GM23338 (cell line): ENCODE measurements around the gene STX8. TPM values are rescaled to one million over a fixed set of nuclear protein-coding genes. Genes with fewer than 3 reads are reported as not detected.

Experiments used
- ATAC-seq: fragments of 200-7000 bp; cut with Tn5 transposase; 3 replicates; pipeline ENCODE4 v1.9.1; 2020
- DNase-seq: peaks from one replicate; pipeline ENCODE4 v3.0.0-alpha.2; 2015; ENCODE audit warnings: low spot score
- H2AFZ ChIP-seq: fragments of 200-600 bp; sonication (generic); 2 replicates; pipeline ENCODE4 v1.8.0; 2016; ENCODE audit warnings: antibody characterized with exemption, mild to moderate bottlenecking, moderate library complexity
- H3F3A ChIP-seq: fragments of 200-600 bp; sonication (generic); replicated peaks from 2 replicates; pipeline ENCODE4 v1.8.0; 2017; ENCODE audit warnings: antibody characterized with exemption, mixed run types, low read depth
- H3K27ac ChIP-seq: fragments of 200-600 bp; sonication (generic); 2 replicates; pipeline ENCODE4 v1.6.1; 2016; ENCODE audit warnings: low read depth
- H3K27me3 ChIP-seq: fragments of 200-600 bp; sonication (generic); 2 replicates; pipeline ENCODE4 v1.8.0; 2016; ENCODE audit warnings: mild to moderate bottlenecking, mixed run types, moderate library complexity; ENCODE audit not compliant: insufficient read depth
- H3K36me3 ChIP-seq: fragments of 200-600 bp; sonication (generic); 2 replicates; pipeline ENCODE4 v1.8.0; 2016; ENCODE audit warnings: mild to moderate bottlenecking; ENCODE audit not compliant: insufficient read depth
- H3K4me1 ChIP-seq: fragments of 200-600 bp; sonication (generic); 2 replicates; pipeline ENCODE4 v1.8.0; 2016; ENCODE audit warnings: mild to moderate bottlenecking, moderate library complexity; ENCODE audit not compliant: insufficient read depth
- H3K4me2 ChIP-seq: fragments of 200-600 bp; sonication (generic); 2 replicates; pipeline ENCODE4 v1.7.1; 2017; ENCODE audit warnings: mixed run types
- H3K4me3 ChIP-seq: fragments of 200-600 bp; sonication (generic); 2 replicates; pipeline ENCODE4 v1.6.1; 2016; ENCODE audit warnings: mixed run types
- H3K79me2 ChIP-seq: fragments of 200-600 bp; sonication (generic); replicated peaks from 2 replicates; pipeline ENCODE4 v1.8.0; 2017; ENCODE audit warnings: mild to moderate bottlenecking; ENCODE audit not compliant: insufficient read depth
- H3K9me2 ChIP-seq: fragments of 200-600 bp; sonication (generic); 2 replicates; pipeline ENCODE4 v1.8.0; 2017; ENCODE audit not compliant: insufficient read depth
- H4K20me1 ChIP-seq: fragments of 200-600 bp; sonication (generic); replicated peaks from 2 replicates; pipeline ENCODE4 v1.8.0; 2017; ENCODE audit warnings: mild to moderate bottlenecking; ENCODE audit not compliant: insufficient read depth
- H3K27ac Mint-ChIP-seq: 2 replicates; pipeline ENCODE4 v1.8.0; 2020; ENCODE audit warnings: inconsistent platforms, mild to moderate bottlenecking, moderate library complexity, mixed read lengths
- H3K27me3 Mint-ChIP-seq: 3 replicates; pipeline ENCODE4 v1.8.0; 2022; ENCODE audit warnings: low read depth, mild to moderate bottlenecking, moderate library complexity, mixed read lengths, inconsistent platforms; ENCODE audit not compliant: insufficient read depth, poor library complexity
- H3K36me3 Mint-ChIP-seq: 3 replicates; pipeline ENCODE4 v1.8.0; 2021; ENCODE audit warnings: low read depth, mild to moderate bottlenecking, inconsistent platforms, moderate library complexity, mixed read lengths
- H3K4me1 Mint-ChIP-seq: 3 replicates; pipeline ENCODE4 v1.8.0; 2020; ENCODE audit warnings: mild to moderate bottlenecking, inconsistent platforms, mixed read lengths
- H3K4me3 Mint-ChIP-seq: 3 replicates; pipeline ENCODE4 v1.8.0; 2021; ENCODE audit warnings: moderate library complexity, mild to moderate bottlenecking, inconsistent platforms, mixed read lengths
- H3K9me3 Mint-ChIP-seq: 3 replicates; pipeline ENCODE4 v1.8.0; 2020; ENCODE audit warnings: moderate library complexity, mild to moderate bottlenecking, inconsistent platforms, mixed read lengths
- EZH2phosphoT487 ChIP-seq: fragments of 200-600 bp; sonication (generic); IDR thresholded peaks from one replicate; pipeline ENCODE4 v1.8.1; 2018; ENCODE audit warnings: antibody characterized with exemption; ENCODE audit not compliant: unreplicated experiment
- JUNB ChIP-seq: IDR thresholded peaks from one replicate; pipeline ENCODE4 v1.6.1; 2016; ENCODE audit warnings: antibody characterized with exemption; ENCODE audit not compliant: unreplicated experiment
- NANOG ChIP-seq: IDR thresholded peaks from 2 replicates; pipeline ENCODE4 v1.6.1; 2016; ENCODE audit warnings: antibody characterized with exemption, borderline replicate concordance
- POLR2AphosphoS5 ChIP-seq: IDR thresholded peaks from 2 replicates; pipeline ENCODE4 v1.6.1; 2016; ENCODE audit warnings: antibody characterized with exemption, low read depth
- STAT1 ChIP-seq: IDR thresholded peaks from one replicate; pipeline ENCODE4 v1.6.1; 2016; ENCODE audit warnings: antibody characterized with exemption; ENCODE audit not compliant: unreplicated experiment
- ZNF114 ChIP-seq: fragments of 250-450 bp; sonication (Bioruptor Pico); IDR thresholded peaks from 2 replicates; pipeline ENCODE4 v1.5.0; 2020; ENCODE audit warnings: mild to moderate bottlenecking, moderate library complexity
- ZNF462 ChIP-seq: fragments of 250-450 bp; sonication (Bioruptor Pico); IDR thresholded peaks from 2 replicates; pipeline ENCODE4 v1.5.0; 2020; ENCODE audit warnings: mild to moderate bottlenecking, moderate library complexity
- polyA plus RNA-seq: library from polyadenylated mRNA; unstranded; fragments of >200 nt; fragmentation: Nextera tagmentation; extraction: Ambion mirVana; gene quantifications from 2 replicates; pipeline ENCODE4 v1.2.1, GENCODE V29; 2016
- total RNA-seq: library from RNA; depleted of rRNA; stranded (reverse); fragments of >200 nt; shearing (Covaris generic); gene quantifications from 2 replicates; pipeline ENCODE4 v1.2.3, GENCODE V29; 2014
- TF ChIP-seq, protein P1 (sequence below): IDR thresholded peaks from 2 replicates; pipeline ENCODE4 v1.6.1; 2016; ENCODE audit warnings: antibody characterized with exemption
- TF ChIP-seq, protein P2 (sequence below): IDR thresholded peaks from one replicate; pipeline ENCODE4 v1.6.1; 2018; ENCODE audit warnings: antibody characterized with exemption; ENCODE audit not compliant: unreplicated experiment

The STX8 gene
- total and polyA plus RNA-seq, 2 experiments from 2014 or later = 59.4 to 82.3 TPM

- H3K36me3 Mint-ChIP-seq = no peaks in the 10 kb centered on the region
- no peak overlapping the region for H3K4me3 ChIP-seq
- no peak for DNase-seq
- H3F3A ChIP-seq = no peaks in the 10 kb centered on the region
- H3K27ac Mint-ChIP-seq = no peak overlapping the region
- H3K27ac ChIP-seq = no peak overlapping the region
- H4K20me1 ChIP-seq = no peaks in the 10 kb centered on the region
- H3K27me3 ChIP-seq = no peaks in the 10 kb centered on the region
- H3K27me3 Mint-ChIP-seq = peaks cover 18% of the 10 kb centered on the region
- no peak overlapping the region for H3K4me2 ChIP-seq
- H2AFZ ChIP-seq = no peak overlapping the region
- TF ChIP-seq STAT1 = no peak
- no peak for TF ChIP-seq NANOG
- TF ChIP-seq JUNB = no peak
- TF ChIP-seq ZNF114 = no peak
- TF ChIP-seq, protein P1, sequence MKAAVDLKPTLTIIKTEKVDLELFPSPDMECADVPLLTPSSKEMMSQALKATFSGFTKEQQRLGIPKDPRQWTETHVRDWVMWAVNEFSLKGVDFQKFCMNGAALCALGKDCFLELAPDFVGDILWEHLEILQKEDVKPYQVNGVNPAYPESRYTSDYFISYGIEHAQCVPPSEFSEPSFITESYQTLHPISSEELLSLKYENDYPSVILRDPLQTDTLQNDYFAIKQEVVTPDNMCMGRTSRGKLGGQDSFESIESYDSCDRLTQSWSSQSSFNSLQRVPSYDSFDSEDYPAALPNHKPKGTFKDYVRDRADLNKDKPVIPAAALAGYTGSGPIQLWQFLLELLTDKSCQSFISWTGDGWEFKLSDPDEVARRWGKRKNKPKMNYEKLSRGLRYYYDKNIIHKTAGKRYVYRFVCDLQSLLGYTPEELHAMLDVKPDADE = no peak
- TF ChIP-seq ZNF462 (CRISPR knock-in tag) = no peak
- TF ChIP-seq EZH2phosphoT487 = no peak
- TF ChIP-seq, protein P2, sequence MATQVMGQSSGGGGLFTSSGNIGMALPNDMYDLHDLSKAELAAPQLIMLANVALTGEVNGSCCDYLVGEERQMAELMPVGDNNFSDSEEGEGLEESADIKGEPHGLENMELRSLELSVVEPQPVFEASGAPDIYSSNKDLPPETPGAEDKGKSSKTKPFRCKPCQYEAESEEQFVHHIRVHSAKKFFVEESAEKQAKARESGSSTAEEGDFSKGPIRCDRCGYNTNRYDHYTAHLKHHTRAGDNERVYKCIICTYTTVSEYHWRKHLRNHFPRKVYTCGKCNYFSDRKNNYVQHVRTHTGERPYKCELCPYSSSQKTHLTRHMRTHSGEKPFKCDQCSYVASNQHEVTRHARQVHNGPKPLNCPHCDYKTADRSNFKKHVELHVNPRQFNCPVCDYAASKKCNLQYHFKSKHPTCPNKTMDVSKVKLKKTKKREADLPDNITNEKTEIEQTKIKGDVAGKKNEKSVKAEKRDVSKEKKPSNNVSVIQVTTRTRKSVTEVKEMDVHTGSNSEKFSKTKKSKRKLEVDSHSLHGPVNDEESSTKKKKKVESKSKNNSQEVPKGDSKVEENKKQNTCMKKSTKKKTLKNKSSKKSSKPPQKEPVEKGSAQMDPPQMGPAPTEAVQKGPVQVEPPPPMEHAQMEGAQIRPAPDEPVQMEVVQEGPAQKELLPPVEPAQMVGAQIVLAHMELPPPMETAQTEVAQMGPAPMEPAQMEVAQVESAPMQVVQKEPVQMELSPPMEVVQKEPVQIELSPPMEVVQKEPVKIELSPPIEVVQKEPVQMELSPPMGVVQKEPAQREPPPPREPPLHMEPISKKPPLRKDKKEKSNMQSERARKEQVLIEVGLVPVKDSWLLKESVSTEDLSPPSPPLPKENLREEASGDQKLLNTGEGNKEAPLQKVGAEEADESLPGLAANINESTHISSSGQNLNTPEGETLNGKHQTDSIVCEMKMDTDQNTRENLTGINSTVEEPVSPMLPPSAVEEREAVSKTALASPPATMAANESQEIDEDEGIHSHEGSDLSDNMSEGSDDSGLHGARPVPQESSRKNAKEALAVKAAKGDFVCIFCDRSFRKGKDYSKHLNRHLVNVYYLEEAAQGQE = no peak
- no peak for TF ChIP-seq POLR2AphosphoS5
- no peak overlapping the region for H3K4me3 Mint-ChIP-seq
- no peaks in the 10 kb centered on the region for H3K9me2 ChIP-seq
- H3K4me1 Mint-ChIP-seq = peaks cover 27% of the 10 kb centered on the region
- 0 out of 3 replicates have a peak, but pooled peaks cover 2% of the 10 kb centered on the region for H3K9me3 Mint-ChIP-seq
- peaks cover 10% of the 10 kb centered on the region; the same call in 1 of the 2 replicates for H3K4me1 ChIP-seq
- no peaks in the 10 kb centered on the region for H3K79me2 ChIP-seq
- no peak for ATAC-seq
- H3K36me3 ChIP-seq = no peaks in the 10 kb centered on the region
Observed at GRCh38 chr17:9346296-9346926, 229.2 kb downstream of the STX8 start.
